NCI-H1694 treated with DMSO at 0.1 percent for 48 hours (cell line): Measurements from ENCODE around the gene FAM222B.
"Not testable (repeated sequence)": the region's sequence is repeated elsewhere in the genome, so short reads cannot be mapped to it uniquely, and the experiment has no call there.

Source experiments
- DNase-seq: peaks from one replicate; lab custom pipeline; 2025; lab: John Stamatoyannopoulos, UW

FAM222B gene

DNA sequence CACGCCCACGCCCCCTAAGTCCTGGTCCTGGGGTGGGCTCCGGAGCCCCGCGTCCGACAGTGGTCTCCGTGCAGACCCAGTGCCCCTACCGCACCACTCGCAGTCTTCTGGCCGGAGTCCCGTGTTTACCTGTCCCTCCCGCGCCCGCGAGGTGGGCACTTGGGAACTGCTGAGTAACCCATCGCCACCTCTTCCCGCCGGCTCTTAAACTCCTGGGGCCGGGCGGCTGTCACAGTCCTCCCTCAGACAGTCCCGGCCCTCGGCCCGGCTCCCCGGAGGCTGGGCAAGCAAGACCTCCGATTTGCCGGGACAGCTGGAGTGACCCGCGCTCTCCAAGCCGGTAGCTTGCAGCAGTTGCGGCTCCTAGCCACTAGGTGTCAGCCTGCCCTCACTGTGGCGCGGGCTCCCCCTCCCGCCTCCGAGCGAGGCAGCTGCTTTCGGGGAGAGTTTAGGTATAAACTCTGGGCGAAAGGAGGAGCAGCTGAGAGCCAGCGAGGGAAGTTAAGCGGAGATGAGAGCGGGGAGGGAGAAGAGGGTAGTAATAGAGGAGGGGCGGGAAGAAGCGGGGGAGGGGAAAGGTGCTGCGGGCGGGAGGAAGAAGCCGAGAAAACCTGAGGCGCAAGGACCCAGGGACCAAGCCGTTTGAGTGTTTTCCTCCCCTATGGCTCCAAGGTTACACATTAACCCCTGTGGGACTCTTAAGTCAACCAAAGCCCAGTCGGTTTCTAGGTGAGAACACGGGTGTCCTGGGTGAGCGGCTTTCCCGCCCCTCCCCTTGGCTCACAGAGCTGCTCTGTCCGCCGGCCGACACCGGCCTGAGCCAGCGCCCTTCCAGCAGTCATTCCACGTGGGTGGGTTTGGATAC, 115.7 kb downstream of the FAM222B start:
- peak; percentile 90 for DNase-seq

DNA sequence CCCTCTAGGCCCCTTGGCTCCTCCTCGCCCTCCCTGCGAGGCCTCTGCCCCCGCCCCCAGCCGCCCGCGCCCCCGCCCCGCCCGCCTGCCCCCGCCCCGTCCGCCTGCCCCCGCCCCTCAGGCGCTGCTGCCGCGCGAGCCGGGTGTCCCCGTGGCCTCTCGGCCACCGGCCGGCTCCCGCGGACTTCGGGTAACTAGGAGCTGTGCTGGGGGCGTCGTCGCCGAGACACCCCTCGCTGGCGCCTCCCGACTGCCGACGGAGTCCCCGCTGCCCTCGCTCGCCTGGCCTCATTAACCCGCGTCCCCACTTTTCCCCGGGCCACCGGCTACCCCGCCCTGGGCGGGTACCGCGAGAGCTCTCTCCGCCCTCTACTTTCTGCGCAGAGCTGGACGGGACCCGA, 116.4 kb downstream of the FAM222B start, which contains the start of gene TLCD1:
Gene TLCD1, minus strand, starts transcription at position 8 of the 401 bp plus-strand sequence. CDS start 136 bp downstream, outside the sequence.
- peak; percentile 57 for DNase-seq

DNA sequence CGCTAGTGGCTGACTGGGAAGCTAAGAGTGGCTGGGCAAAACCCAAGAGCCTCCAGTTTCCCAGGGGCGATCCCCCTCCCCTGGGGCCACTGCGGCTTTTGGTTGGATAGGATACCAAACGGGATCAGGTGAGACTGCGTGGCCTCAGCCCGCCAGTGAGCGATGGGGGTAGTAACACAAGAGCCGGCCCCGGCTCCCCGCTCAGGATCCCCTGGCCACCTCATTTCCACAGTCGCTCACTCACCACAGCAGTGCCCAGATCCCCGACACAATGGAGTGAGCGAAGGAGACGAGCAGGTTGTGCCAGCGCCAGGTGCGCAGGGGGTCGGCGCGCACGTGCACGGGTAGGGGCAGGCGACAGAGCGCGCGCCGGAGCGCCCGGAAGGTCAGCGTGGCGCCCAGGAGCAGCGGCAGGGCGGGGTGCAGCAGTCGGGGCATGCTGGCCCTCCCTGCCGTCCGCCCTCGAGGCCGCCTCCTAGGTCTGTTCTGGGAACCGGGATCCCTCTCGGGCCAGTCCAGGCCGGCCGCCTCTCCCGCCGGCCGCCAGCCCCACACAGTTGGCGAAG, 116.8 kb downstream of the FAM222B start:
- peak; percentile 48 for DNase-seq

DNA sequence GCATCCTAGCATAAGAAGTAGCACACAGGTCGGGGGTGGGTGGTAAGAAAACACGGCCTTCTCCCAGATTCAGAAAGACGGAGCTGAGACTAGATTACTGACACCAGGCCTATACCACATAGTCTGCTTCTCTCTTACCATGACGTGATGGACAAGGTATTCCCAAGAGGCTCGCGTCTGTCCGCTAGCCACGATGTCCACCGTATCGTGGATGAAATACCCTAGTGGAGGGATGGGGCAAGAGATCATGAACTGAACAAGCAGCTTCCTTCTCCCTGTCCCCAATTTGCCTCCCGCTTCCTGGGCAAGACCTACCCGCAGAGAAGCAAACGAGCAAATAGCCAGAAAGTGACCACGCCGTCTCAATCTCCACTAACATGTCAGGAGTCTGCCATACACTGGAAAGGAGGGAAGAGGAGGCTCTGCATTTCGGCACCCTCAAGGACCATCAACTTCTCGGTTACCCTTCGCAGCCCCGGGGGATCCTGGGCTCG, 117.4 kb downstream of the FAM222B start:
- DNase-seq: peak; percentile 33

DNA sequence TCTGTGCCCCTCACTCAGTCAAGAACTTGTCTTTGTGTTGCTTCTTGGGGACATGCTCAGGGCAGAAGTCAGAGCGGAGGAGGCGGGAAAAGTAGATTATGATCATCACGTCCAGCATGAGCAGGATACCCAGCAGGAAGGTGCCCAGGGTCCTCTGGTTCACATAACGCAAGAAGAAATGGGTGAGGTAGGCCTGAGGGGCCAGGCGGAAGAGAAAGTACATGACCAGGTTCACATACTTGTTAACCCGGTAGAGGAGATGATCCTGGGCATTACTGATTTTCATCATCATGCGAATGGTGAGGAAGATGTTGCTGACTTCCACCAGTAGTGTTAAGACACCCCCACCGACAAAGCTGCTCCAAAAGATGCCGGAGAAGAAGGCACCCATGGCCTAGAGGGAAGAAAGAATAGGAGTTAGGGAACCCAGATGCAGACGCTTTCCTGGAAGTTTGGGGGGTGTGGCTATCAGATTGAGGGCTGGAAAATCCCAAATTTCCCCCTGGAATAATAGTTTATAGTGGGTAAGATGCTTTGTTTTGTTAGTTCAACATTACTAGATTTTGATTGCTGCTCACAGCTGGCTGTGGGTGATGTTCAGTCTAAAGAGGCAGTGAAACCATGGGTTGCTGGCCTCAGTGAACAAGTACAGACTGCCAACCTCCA, 118.0 kb downstream of the FAM222B start:
- DNase-seq: no peak

DNA sequence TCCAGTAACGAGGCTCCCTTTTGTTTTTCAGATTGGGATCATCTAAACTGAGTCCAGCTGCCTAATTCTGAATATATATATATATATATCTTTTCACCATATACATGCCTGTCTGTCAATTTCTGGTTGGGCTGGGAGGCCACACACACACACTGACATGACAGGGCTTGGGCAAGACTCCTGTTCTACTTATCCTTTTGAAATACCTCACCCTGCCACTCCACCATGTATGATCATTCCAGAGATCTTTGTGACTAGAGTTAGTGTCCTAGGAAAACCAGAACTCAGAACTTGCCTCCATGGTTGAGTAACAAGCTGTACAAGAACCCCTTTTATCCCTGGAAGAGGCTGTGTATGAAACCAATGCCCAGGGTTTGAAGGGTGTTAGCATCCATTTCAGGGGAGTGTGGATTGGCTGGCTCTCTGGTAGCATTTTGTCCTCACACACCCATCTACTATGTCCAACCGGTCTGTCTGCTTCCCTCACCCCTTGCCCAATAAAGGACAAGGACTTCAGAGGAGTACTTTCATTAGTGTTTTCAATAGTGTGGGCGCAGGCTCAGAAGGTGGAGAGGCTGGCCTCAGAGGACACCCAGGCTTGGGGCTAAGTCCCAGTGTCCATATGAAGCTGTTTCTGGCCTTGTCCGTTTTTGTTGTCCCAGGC, 118.6 kb downstream of the FAM222B start:
- not testable (repeated sequence) for DNase-seq

DNA sequence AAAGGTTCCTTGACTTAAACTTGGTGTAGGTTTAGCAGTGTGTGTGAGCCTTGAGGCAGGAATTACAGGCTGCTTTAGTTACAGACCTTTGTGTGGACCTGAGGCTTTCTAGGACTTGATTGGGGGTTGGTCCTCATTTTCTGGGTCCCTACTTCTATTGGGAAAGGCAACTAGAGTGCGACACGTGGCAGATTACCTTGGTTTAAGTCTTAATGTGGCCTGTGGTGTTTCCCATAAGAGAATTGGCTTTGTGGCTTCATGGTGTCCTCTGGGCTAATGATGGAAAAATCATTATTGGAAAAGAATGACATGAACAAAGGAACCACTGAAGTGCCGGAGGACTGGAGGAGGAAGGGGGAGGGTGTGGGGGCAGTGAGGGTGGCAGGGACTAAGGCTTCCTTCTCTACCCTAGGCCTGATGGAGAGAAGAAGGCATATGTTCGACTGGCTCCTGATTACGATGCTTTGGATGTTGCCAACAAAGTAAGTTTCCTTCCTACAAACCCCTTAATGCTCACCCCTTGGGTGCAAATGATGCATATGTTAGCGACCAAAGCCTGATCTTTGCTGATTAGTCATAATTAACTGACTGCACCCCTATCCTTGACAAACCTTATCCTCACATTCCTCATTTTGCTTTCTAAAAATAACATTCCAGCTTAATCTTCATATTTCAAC, 119.3 kb downstream of the FAM222B start:
- DNase-seq: no peak

DNA sequence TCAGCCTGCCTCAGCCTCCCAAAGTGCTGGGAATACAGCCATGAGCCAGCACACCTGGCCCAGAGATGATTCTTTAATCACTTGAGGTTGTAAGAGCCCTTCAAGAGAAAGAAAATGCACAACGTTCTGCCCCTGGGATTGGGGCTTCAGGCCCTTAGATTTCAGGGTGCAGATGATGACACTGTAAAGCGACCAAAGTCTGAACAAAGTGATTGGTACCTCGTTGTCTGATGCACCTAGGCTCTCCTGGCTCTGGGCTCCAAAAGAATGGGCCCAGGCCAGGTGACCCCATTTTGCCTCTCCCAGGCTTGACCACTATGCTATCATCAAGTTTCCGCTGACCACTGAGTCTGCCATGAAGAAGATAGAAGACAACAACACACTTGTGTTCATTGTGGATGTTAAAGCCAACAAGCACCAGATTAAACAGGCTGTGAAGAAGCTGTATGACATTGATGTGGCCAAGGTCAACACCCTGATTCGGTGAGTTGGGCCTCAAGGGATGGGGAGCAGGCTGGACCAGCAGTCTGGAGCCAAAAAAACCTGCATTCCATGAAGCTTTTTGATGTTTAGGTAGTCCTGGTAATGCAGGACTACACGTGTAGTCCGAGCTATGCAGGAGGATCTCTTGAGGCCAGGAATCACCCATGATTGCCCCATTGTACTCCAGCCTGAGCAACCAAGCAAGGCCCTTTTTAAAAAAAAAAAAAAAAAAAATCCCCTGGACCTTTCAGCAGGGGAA, 120.0 kb downstream of the FAM222B start:
- no peak for DNase-seq

DNA sequence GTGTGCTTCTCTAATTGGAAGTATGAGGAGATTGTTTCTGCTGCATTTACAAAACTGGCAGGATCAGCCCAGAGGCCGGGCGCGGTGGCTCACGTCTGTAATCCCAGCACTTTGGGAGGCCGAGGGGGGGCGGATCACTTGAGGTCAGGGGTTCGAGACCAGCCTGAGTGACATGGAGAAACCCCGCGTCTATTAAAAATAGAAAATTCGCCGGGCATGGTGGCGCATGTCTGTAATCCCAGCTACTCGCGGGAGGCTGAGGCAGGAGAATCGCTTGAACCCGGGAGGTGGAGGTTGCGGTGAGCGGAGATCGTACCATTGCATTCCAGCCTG, 121.6 kb downstream of the FAM222B start:
- DNase-seq: not testable (repeated sequence)

DNA sequence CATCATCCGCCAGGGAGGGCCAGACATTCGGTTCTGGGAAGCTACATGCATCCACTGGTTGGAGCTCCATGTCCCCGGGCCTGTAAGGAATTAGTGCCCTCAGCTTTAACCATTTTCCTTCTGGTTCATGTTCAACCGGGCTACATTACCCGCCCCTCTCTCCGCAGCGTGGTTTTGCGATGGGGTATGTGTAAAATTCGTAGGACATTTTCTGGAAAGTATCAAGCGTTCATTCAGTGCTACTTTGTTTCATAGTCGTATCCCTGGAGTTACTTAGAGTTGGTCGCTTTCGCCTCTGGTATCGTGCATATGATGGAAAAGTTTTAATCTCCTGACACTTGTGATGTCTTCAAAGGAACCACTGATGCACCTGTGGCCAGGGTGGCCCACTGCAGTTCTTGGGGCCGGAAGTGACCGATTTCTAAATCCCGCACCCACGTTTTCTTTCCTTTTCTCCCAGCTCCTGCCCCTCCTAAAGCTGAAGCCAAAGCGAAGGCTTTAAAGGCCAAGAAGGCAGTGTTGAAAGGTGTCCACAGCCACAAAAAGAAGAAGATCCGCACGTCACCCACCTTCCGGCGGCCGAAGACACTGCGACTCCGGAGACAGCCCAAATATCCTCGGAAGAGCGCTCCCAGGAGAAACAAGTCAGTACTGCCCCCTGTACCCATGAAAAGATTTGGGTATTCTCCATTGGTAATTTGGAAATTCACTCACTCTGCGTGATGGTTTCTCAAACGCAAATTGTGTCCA, 122.2 kb downstream of the FAM222B start:
- no peak for DNase-seq

DNA sequence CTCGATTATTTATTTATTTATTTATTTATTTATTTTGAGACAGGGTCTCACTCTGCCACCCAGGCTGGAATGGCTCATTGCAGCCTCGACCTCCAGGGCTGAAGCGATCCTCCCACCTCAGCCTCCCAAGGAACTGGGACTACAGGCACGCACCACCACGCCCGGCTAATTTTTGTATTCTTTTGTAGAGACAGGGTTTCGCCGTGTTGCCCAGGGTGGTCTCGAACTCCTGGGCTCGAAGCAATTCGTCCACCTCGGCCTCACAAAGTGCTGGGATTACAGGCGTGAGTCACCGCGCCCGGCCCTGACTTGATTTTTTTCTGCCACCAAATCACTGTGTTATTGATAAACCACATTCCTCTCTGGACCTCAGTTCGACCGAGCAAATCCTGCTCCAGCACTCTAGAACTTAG, 123.6 kb downstream of the FAM222B start:
- DNase-seq: no peak

DNA sequence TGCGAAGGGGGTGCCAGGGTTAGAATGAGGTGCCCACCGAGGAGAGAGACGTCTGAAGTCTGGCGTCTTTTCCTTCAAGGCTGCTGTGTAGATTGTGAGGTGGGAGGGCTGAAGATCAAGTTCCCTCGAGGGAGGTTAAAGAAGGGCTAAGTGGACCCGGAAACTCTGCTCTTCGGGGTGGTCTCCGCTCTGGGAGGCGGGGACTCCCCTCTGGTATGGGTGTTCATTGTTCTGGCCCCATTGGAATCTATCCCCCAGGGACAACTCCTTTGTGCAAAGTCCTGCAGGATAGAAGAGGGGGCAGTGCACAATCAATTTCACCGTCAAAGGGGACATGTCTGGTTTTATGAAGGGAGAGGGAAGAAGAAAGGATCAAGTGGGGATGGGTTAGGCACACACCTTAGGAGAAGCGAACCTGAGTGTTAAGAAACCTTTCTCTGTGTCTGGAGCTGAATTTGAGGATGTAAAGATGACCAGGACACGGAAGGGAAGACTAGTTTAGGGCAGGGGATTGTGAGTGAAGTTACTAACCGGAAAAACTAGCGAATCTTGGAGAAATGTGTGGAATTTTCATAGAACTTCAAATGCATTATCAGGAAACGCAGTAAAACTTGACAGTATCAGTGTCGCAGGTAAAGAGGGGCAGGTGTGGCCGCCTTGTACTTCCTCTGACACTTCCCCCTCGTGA, 124.1 kb downstream of the FAM222B start:
- no peak for DNase-seq

DNA sequence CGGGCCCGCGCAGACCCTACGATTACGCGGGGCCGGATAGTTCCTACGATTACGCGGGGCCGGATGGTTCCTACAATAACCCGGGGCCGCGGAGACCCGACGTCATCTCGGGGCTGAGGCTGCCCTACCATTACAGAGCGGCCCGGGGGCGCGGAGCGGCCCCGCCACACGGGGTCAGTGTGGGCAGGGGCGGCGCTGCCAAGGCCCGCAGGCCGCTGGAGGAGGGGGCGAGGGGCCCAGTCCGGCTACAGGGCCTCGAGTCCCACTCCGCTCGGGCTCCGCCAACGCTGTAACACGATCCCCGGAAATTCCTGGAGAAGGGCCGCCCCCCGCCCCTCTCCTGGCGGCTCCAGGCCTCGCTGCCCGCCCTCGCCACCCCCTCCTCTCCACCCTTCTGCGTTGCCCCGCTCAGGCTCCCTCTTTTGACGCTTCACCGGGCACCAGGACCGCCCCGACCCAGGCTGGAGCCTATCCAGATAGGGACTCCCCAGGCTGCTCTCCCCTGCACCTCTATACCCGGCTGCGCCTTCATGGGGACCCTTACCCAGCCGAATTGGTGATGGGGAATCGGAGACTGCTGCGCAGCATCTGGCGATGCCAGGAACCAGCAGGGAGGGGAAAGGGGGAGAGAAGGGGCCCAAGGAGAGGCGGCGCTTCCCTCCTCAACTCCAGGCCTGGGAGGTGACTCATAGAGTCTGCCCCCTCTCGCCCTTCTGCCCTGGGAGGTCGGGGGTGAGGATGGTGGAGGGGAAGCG, 124.8 kb downstream of the FAM222B start, which contains the start of gene RAB34:
Gene RAB34, minus strand, starts transcription at position 291 of the 755 bp plus-strand sequence. CDS start 602 bp downstream, outside the sequence.
- DNase-seq: peak; percentile 82

DNA sequence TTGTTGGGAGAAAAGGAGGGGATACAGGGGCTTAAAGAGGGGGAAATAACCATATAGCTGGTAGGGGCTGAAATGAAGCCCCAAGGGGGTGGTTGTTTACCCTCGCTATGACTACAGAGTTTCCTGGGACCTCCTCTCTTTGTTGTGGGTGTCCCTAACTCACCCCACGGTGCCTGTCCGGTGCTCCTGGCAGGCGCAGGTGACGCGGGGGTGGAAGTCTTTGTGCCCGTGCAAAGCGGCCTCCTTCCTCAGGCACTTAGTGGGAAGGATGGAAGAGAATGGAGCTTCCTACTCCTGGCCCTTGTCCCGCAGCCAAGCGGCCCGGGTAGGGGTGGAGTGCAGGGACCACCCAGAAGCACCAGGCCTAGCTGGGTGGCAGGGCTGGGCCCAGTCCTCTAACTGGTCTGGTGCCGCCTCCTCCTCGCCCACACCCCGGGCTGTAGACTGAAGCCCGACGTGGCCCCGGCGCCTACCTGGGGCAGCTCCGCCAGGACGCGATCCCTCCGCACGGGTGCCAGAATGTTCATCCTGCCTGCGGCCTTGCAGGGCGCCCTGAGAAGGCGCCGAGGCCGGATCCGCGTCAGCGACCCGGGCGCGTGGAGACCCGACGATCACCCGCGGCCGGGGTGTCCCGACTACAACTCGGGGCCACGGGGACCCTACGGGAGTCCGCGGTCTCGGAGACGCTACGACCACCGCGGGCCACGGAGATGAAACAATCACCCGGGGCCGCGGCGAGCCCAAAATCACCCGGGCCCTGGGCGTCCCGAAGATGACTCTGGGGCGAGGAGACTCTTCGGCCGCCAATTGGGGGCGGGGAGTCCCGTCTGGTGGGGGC, 125.6 kb downstream of the FAM222B start:
- no peak for DNase-seq

DNA sequence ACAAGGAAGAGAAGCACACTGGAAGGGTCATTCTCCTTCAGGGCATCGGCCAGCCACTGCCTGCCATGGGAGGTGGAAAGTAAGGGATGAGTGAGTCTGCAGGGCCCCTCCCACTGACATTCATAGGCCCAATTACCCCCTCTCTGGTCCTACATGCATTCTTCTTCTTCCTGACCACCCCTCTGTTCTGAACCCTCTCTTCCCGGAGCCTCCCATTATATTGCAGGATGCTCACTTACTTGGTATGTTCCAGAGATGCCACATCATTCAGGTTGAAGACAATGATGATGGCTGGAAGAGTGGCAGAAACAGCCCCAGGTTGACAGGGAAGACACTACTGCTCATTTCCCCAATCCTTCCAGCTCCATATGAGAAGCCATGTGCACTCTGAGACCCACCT, 127.4 kb downstream of the FAM222B start:
- no peak for DNase-seq

DNA sequence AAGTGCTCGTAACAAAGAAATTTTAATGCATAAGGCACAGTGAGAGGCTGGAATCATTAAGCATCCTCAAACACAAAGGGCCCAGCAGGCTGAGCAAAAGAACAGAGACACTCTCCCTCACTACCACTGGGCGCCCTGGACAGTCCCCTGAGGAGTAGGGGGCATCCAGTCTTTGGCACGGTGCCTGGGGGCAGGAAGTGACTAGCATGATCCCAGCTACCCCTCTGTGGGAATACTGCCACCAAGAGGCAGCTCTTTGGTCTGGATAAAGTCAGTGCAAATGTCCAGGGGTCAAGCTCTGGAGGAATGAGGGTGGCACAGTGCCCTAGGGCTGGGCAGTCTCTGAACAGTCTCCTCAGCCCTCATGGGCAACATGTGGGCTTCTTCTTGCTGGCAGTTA, 128.3 kb downstream of the FAM222B start:
- DNase-seq: no peak

DNA sequence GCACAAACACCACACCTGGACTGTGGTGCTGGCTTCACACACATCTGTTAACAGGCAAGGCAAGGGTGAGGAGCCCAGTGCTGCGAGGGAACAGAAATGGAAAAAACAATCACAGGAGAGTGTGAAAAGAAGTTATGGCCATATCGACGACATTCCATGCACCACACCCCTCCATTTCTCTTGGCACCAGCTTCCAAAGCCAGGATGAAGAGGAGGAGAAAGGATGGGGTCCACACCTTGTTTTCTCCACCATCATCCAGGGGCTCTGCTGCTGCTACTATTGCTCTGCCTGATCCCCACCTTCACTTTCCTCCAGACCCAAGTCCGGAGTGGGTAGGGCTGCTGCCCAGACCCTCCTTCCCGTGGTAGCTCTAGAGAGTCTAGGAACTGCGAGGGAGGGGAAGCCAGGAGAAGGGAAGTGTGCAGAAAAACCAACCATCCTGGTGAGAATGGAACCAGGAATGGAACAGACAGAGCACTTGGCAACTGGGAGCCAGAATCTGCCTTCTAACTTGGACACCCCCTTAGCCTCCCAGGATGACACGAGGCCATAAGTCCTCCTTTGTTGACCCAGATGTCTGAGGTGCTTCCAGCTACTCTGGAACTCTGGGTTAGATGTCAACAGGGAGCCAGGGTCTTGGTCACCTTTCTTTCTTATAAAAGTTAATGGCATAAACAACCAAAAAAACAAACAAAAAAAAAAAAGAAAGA, 129.7 kb downstream of the FAM222B start:
- DNase-seq: no peak
